Gastroesophageal sphincter (tissue), 4 donors: ENCODE measurements around the gene EFNB2. TPM values are rescaled to one million over a fixed set of nuclear protein-coding genes. Genes with fewer than 3 reads are reported as not detected.
A peak's percentile ranks its signal among the peaks of the same experiment; 100 is the strongest.

Source experiments
- ATAC-seq: fragments of 150-250 bp; one replicate; pipeline ENCODE4 v1.9.1; 2016; ENCODE audit warnings: mild to moderate bottlenecking, moderate library complexity
- H3K27ac ChIP-seq, 4 donors: fragments of 200-600 bp; sonication (generic) in 3 of 4; 1 replicate in 3 of 4; 2 replicates in 1 of 4; pipeline ENCODE4 v1.5.1; 2016 to 2019
- H3K27me3 ChIP-seq: fragments of 200-600 bp; sonication (generic); one replicate; pipeline ENCODE4 v1.5.1; 2019
- H3K36me3 ChIP-seq, 2 donors: fragments of 200-600 bp; sonication (generic); one replicate each; pipeline ENCODE4 v1.5.1; 2019; ENCODE audit warnings: control low read depth in 1 of 2
- H3K4me1 ChIP-seq, 3 donors: fragments of 200-600 bp; sonication (generic); 1 replicate in 2 of 3; 2 replicates in 1 of 3; pipeline ENCODE4 v1.5.1; 2016 to 2019; ENCODE audit warnings: control low read depth in 2 of 3
- H3K4me3 ChIP-seq, 2 donors: fragments of 200-600 bp; sonication (generic); one replicate each; pipeline ENCODE4 v1.5.1; 2019; ENCODE audit warnings: mild to moderate bottlenecking in 1 of 2, moderate library complexity in 1 of 2
- H3K9me3 ChIP-seq, 3 donors: fragments of 200-600 bp; sonication (generic); one replicate each; pipeline ENCODE4 v1.5.1; 2017 to 2019; ENCODE audit warnings: control low read depth in 2 of 3
- CTCF ChIP-seq, 4 experiments: fragments of 200-600 bp in 2 of 4; fragments of 450-650 bp in 2 of 4; sonication (generic) in 1 of 4; IDR thresholded peaks; one replicate each; pipeline ENCODE4 v1.5.1; 2017 to 2019; ENCODE audit warnings: antibody characterized with exemption in 4 of 4, mild to moderate bottlenecking in 2 of 4, moderate library complexity in 2 of 4
- EP300 ChIP-seq: sonication (generic); formaldehyde crosslinking; IDR thresholded peaks from one replicate; pipeline ENCODE4 v1.6.1; 2017; ENCODE audit warnings: antibody characterized with exemption, mild to moderate bottlenecking
- POLR2A ChIP-seq, 2 donors: fragments of 450-650 bp; IDR thresholded peaks; one replicate each; pipeline ENCODE4 v1.6.1; 2017; ENCODE audit warnings: antibody characterized with exemption in 2 of 2, mild to moderate bottlenecking in 2 of 2, moderate library complexity in 1 of 2
- POLR2AphosphoS5 ChIP-seq: sonication (generic); formaldehyde crosslinking; IDR thresholded peaks from one replicate; pipeline ENCODE4 v1.6.1; 2017; ENCODE audit warnings: antibody characterized with exemption
- WGBS, 2 donors: methylation state at CpG; one replicate each; pipeline ENCODE4 v1.1.5; 2018; ENCODE audit warnings: low coverage in 1 of 2; 5-methylcytosine and 5-hydroxymethylcytosine counted together
- total RNA-seq, 4 donors: library from RNA; depleted of rRNA; stranded (reverse); fragments of >200 nt; gene quantifications; one replicate each; pipeline ENCODE4 v1.1.0, GENCODE V29; 2016

EFNB2 gene
- total RNA-seq, 4 donors from 2014 or later = 13.7 to 39.7 (median 20.5) TPM

DNA sequence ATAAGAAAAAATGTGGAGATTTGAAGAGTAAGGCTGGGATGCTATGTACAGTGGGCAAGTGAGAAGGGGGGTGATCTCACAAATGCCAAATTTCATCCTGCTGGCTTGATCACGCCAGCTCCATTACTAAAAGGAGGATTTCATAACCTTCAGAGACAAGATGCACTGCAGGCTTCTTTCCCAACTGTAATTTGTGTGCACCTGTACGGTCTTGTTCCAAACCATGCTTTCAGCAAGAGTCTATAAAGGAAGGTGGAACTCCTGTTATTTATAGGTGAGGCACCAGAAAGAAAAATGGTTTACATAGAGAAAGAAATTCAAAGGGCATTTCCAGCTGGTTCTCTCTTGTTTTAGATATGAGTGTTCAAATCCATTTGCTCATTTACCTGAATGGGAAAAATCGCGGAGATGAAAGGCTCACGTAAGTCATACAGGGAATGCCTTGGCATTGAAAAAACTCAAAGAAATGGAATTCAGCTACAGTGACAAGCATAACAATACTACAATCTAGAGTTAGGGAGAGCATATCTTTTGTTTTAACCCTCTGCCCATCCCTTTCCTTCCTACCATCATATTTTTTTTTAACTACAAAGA lies 13.3 kb downstream of the EFNB2 start:
- H3K36me3 ChIP-seq = no peaks in the 10 kb centered on the region
- TF ChIP-seq CTCF (IDR thresholded peaks at IDR 0.05) = no peak
- TF ChIP-seq EP300 = no peak
- TF ChIP-seq POLR2AphosphoS5 = no peak
- no peak for TF ChIP-seq POLR2A (IDR thresholded peaks at IDR 0.05)
- no peaks in the 10 kb centered on the region for H3K9me3 ChIP-seq
- H3K27me3 ChIP-seq = no peaks in the 10 kb centered on the region
- no peak overlapping the region for H3K4me3 ChIP-seq
- H3K27ac ChIP-seq = no peak overlapping the region
- peaks cover 0 to 39% (median 0%) of the 10 kb centered on the region in 3 donors for H3K4me1 ChIP-seq
- WGBS, 2 donors = 88 to 92% methylated on average over 3 to 5 of the region's 5 CpGs
- ATAC-seq = no peak

DNA sequence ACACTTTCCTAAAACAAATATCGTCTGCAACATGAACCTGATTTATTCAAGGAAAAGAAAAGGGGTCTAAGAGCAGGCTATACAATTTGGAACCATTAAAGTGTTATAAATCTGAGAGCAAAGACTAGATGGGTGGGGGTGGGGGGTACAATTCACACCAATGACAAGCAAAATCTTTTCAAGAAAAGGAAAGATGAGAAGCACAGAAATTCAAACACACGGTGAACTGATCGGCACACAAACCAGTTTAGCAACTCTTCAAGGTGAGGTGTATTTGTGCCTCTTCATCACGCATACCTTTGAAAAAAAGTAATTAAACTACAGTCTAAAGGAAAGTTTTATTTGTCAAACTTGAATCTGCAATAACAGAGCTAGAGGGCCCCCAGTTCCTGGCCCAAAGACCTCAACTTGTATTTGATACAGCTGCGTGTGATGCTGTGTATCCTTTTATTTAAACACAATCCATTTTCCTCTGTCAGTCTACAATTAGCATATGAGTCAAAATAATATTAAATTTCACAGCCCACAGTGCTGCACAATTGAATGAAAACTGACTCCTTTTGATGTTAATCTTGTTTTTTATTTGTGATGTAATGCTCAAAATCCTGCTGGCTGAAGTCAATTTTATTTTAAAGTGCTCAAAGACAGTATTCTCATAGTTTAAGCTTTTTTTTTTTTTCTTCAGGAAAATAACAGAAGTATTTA lies 14.2 kb downstream of the EFNB2 start:
- Histone ChIP-seq H3K9me3 (no peaks in the 10 kb centered on the region), H3K27me3 (no peaks in the 10 kb centered on the region), H3K36me3 (no peaks in the 10 kb centered on the region), H3K4me3 (no peak overlapping the region), H3K4me1 (peaks cover 0 to 46% (median under 1%) of the 10 kb centered on the region in 3 donors), H3K27ac (no peak overlapping the region)
- TF ChIP-seq POLR2A (IDR thresholded peaks at IDR 0.05) = no peak
- TF ChIP-seq CTCF (IDR thresholded peaks at IDR 0.05) = no peak
- TF ChIP-seq EP300 = no peak
- TF ChIP-seq POLR2AphosphoS5 = no peak
- 71 to 76% methylated on average over 5 of the region's 5 CpGs for WGBS, 2 donors
- ATAC-seq = no peak

GRCh38 chr13:106520251-106521054 lies 15.0 kb downstream of the EFNB2 start:
- H3K4me1 ChIP-seq = peaks cover 0 to 52% (median 3%) of the 10 kb centered on the region in 3 donors
- no peak for TF ChIP-seq POLR2A (IDR thresholded peaks at IDR 0.05)
- no peak for TF ChIP-seq EP300
- peak; percentile 16 to 52 (median 36) for TF ChIP-seq CTCF (IDR thresholded peaks at IDR 0.05)
- TF ChIP-seq POLR2AphosphoS5 = no peak
- no peaks in the 10 kb centered on the region for H3K36me3 ChIP-seq
- H3K27me3 ChIP-seq = no peaks in the 10 kb centered on the region
- 49 to 65% methylated on average over 8 to 11 of the region's 12 CpGs for WGBS, 2 donors
- H3K27ac ChIP-seq = no peak overlapping the region
- H3K4me3 ChIP-seq = no peak overlapping the region
- no peak for ATAC-seq
- no peaks in the 10 kb centered on the region for H3K9me3 ChIP-seq

- TF ChIP-seq EP300 (no peak), POLR2A (IDR thresholded peaks at IDR 0.05) (no peak), POLR2AphosphoS5 (no peak), CTCF (IDR thresholded peaks at IDR 0.05) (no peak)
- no peak for ATAC-seq
- Histone ChIP-seq H3K27me3 (no peaks in the 10 kb centered on the region), H3K9me3 (no peaks in the 10 kb centered on the region), H3K27ac (no peak overlapping the region), H3K4me1 (peaks cover 2 to 66% (median 3%) of the 10 kb centered on the region in 3 donors), H3K4me3 (no peak overlapping the region), H3K36me3 (no peaks in the 10 kb centered on the region)
- WGBS, 2 donors = 94 to 96% methylated on average over 5 to 11 of the region's 11 CpGs
Measured at GRCh38 chr13:106518512-106518911, 16.9 kb downstream of the EFNB2 start.
